Hepatocyte (in vitro differentiated cells): ENCODE measurements around the gene STRN.

Experiments used
- CTCF ChIP-seq: fragments of 200-600 bp; sonication (generic); IDR thresholded peaks from 2 replicates; pipeline ENCODE4 v1.5.1; 2016; ENCODE audit warnings: antibody characterized with exemption, mild to moderate bottlenecking; ENCODE audit not compliant: poor library complexity
- EZH2 ChIP-seq: fragments of 200-600 bp; sonication (generic); IDR thresholded peaks from 2 replicates; pipeline ENCODE4 v1.6.1; 2016; ENCODE audit warnings: antibody characterized with exemption, mild to moderate bottlenecking, borderline replicate concordance

GRCh38 chr2:36807223-36807886 lies 159.0 kb downstream of the STRN start:
- no peak for TF ChIP-seq CTCF
- no peak for TF ChIP-seq EZH2
